Left colon (tissue), 2 donors: ENCODE data around the gene EMID1. TPM values are rescaled to one million over a fixed set of nuclear protein-coding genes. Genes with fewer than 3 reads are reported as not detected.

ENCODE experiments used
- ATAC-seq: fragments of 200-7000 bp; cut with Tn5 transposase; one replicate; pipeline ENCODE4 v1.9.1; 2020; ENCODE audit warnings: mild to moderate bottlenecking, moderate library complexity
- DNase-seq, 2 donors: peaks; one replicate each; pipeline ENCODE4 v3.0.0-alpha.2; 2020
- intact Hi-C, 2 donors: fragments of 100-400 bp; cut with DNase I in 1 of 2; cut with micrococcal nuclease in 1 of 2; formaldehyde crosslinking; loops; one replicate each; pipeline versions ENCODE4 v1.11.2 to v1.14.0; 2022; cut with DNase I, micrococcal nuclease
- total RNA-seq, 2 donors: library from RNA; stranded (reverse); fragmentation: NEBNext Ultra II Directional; extraction: Animal tissue kit (Norgen Biotek cat#: 25700); gene quantifications; one replicate each; pipeline ENCODE4 v1.2.1, GENCODE V29; 2021
- donor health status: DM: no; HTN: no; CAD: no.
- donor health status: DM: yes; HTN: yes; CAD: no.

EMID1 gene
- total RNA-seq, 2 donors from 2014 or later, result 1.2 to 4.9 TPM

DNA sequence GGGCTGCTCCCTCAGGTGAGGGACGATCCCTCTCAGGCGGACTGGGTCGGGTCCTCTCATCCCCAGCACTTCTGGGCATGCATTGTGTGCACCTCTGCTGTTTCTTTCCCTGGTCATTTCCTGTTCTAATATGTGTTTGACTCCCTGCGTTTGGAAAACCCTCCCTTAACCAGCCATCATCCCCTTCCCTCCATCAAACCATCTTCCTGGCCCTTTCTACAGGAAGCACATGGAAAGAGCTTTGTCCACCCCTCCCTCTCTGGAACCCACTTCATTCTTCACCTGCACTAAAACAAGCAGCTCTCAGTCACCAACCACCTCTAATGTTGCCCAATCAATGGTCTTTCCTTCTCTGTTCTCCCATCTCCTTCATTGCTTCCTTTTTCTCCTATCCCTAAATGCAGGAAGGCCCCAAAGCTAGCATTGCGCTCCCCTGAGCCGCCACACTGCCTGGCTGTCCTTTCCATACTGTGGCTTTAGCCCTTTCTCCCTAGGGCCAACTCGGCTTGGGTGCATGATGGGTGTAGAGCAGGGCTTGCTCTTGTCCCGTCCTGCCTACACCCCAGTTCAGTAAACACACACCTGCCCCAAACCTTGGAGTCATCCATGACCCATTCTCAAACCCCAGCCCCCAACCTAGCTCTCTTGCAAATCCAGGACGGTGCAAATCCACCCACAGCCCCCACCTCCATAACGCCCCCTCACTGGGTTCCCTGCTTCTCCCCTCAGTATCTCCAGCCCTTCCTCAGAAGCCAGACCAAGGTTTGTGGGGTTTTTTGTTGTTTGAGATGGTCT lies 95.3 kb downstream of the EMID1 start:
- ATAC-seq (no peak), DNase-seq (no peak)
- intact Hi-C loops, result no loop called here

DNA sequence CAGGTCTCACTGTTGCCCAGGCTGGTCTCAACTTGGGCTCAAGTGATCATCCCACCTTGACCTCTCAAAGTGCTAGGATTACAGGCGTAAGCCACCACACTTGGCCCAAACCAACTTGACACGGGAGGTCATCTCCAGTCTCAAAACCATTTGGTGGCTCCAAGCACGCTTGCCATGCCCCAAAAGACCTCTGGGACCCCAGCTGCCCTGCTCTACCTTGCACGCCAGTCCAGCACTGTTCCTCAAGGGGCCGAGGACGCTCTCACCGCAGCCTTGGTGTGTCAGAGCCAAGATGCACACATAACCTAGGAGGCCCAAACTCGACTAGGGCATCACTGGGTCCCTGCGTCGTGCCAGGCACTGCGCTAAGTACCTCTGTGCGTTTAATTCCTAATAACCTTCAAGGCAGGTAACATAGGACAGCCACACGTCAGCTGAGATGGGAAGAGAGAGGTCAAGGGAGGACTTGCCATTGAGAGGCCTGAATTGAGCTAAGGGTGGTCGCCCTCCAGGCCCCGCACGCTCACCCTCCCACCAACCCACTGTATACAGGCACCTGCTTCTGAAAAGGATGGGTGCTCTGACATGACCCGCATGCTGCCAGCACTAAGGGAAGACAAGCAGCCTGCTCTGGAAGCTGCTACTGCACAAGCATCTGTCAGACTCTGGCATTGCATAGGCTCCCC lies 96.2 kb downstream of the EMID1 start:
- ATAC-seq (no peak), DNase-seq (no peak)
- intact Hi-C loops, result no loop called here

DNA sequence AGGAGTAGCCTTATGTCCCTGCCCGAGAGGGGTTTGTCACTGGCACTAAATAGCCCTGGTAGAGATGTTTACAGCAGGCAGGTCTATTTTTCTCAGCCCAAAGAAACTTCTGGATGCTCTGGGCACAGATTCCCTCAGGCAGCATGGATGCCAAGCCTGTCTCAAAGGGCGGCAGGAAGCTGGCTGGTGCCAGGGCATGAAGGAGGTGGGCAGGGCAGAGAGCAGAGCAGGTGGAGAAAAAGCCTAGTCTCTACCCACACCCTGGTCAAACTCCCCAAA lies 96.6 kb downstream of the EMID1 start:
- intact Hi-C loops, result no loop called here
- ATAC-seq (peak; percentile 15), DNase-seq (no peak)

DNA sequence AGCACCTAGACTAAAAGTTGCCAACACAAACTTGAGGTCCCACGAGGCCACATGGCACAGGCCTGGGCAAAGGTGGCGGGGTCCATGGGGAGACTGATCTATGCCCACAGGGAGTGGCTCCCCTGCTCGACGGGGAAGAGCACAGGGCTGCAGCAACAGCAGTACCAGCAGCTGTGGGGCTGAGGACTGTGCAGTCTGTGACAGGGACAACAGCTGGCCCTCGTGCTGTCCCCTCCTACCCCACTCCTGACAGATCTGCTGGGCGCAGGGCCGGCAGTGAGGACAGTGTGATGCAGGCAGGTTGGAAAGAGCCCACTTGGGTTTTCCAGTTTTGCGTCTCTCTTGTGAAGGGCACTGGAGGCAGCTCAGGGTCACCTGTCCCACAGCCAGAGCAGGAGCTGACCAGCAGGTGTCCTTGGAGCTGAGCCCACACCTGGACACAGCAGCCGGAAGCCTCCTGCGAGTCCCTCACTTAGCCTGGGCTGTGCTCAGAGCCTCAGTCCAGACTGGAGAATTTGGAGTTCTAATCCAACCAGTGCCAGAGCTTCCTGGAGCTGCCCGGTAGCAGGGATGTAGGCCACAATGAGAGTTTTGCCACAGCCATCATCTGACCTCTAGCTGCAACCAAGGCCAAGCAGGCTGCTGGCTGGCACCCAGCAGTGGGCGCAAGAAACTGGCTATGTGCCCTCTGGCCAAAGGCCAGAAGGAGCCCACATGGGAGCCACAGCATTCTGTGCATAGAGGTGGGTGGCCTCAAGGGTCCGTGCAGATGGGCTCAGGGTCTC lies 97.2 kb downstream of the EMID1 start:
- DNase-seq (peak; percentile 24 to 29), ATAC-seq (peak; percentile 21)
- intact Hi-C loops, result no loop called here

DNA sequence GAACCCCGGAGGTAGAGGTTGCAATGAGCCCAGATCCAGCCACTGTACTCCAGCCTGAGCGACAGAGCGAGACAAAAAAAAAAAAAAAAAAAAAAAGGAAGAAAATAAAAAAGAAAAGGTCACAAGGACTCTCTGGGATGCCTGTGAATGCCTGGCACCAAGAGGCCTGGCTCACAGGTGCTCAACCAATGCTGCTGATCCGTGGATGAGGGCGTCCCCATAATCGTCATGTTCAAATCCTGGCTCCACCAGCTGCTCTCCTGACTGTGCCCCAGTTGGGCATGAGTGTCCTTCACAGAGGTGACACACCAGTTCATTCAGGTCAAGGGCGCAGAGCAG lies 100.1 kb downstream of the EMID1 start:
- intact Hi-C loops, result no loop called here
- DNase-seq (no peak), ATAC-seq (no peak)

DNA sequence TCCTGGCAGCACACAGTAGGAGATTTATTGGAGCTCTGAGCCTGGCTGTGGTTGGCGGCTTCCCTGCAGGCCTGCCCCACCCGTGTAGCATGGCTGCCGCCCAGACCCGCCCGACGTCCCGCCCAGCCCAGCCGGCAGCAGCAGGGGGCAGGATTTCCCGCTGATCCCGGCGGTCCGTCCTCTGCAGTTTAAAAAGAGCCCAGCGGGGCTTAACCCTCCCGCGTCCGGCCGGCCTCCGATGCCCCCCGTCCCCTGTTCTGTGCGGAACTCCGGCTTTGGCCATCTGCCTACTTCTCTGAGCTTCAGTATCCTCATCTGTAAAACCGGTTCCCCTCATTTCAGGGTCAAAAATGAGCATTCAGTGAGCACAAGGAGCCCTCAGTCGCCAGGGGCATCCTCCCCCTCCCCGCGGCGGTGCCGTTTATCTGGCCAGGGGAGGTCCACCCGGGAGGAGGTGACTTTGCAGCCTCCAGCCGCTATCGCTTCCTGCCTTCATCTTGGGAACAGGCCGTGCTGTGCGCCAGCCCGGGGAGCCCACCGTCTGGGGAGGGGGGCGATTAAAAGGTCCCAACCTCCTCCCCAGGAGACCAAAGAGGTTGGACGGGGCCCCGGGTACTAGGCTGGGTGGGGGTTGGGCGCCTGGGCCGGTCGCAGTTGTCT lies 100.6 kb downstream of the EMID1 start, which contains the start of gene GAS2L1:
TSS of gene GAS2L1 (plus strand) at position 476 of the 660 bp plus-strand sequence. CDS start 1,456 bp downstream, outside the sequence.
- DNase-seq (peak; percentile 86 to 87), ATAC-seq (peak; percentile 67)
- intact Hi-C loops, result no loop called here

DNA sequence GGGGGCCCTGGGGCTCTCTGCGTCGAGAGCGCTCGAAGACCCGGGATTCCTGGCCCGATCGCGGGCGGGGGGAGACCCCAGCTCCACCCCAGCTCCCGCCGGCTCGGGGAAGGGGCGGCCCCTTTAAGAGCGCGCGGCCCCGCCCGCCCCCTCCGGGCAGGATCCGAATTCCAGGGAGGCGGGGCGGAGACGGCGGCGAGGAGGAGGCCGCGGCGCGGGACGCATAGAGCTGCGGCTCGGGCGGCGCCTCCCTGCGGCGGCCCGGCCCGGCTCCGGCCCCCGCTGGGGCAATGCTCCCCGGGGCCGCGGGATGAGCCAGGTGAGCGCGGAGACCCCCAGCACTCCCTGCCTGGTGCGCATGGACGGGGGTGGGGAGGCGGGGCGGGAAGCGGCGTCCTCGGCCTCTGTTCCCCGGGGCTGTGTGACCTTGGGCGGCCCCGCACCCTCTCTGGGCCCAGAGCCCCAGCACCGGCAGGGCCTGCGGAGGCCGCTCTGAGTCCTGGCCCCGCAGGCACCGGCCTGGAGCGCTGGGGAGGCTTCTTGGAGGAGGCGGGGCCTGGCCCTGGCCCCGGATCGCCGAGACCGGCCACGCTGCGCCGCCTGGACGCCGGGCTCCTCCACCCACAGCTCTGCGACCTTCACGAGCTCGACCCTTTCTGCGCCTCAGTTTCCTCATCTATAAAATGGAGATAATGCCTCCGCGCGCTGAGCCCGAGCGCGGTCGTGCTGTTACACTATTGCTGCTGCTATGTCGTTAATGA lies 101.3 kb downstream of the EMID1 start:
- intact Hi-C loops, result no loop called here
- ATAC-seq (peak; percentile 69), DNase-seq (peak; percentile 79 to 90)

DNA sequence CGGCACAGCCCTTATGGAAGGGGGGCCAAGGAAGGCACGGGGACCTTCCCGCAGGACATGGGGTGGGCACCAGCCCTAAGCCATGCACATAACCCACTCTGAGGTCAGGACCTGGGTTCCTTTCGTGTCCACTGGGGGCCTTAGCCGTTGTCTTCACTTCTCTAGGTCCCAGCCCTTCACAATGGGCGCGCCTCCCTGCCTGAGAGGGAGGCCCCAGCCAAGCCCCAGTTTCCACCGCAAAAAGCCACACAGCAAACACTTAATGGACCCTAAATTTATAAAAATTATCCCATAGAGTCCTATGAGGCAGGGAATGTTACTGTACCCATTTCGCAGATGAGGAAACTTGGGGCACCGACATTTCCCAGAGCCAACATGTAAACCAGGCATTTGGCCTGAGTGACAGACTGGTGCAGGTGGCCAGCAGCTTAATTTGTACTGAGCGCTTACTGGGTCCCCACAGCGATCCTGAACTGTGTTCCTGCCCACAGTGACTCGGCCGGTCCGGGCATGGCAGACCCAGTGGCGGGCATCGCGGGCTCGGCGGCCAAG lies 102.0 kb downstream of the EMID1 start:
- ATAC-seq (no peak), DNase-seq (no peak)
- intact Hi-C loops, result no loop called here

DNA sequence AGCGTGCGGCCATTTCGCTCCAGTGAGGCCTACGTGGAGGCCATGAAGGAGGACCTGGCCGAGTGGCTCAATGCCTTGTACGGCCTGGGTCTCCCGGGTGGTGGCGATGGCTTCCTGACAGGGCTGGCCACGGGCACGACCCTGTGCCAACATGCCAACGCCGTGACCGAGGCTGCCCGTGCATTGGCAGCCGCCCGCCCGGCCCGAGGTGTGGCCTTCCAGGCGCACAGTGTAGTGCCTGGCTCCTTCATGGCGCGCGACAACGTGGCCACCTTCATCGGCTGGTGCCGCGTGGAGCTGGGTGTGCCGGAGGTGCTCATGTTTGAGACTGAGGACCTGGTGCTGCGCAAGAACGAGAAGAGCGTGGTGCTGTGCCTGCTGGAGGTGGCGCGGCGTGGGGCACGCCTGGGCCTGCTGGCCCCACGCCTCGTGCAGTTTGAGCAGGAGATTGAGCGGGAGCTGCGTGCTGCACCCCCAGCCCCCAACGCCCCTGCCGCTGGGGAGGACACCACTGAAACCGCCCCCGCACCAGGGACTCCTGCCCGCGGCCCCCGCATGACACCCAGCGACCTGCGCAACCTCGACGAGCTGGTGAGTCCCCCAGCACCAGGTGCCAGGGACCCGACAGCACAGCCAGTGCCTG lies 102.6 kb downstream of the EMID1 start:
- ATAC-seq, result no peak
- no peak for DNase-seq
- intact Hi-C loops, result no loop called here

DNA sequence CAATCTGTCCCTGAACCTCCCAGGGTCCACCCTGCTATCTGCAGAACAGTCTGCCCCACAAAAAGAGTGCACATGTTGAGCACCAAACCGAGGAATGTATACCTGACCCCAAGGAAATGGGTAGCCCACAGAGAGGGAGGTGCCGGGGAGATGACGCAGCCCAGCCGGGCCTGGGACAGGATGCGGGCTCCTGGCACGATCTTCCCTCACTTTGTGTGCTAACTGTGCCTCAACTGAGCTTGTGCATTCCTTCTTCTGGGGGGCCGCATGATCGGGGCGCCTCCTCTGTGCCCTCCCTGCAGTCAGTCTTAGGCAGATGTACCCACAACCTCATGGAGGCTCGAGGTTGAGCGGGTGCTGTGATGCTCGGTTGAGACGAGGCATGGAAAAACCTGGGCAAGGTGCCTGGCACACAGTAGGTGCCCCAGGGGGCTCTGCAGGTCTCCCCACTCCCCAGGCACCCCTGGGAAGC lies 103.1 kb downstream of the EMID1 start:
- intact Hi-C loops, result no loop called here
- ATAC-seq (no peak), DNase-seq (peak in 1 of 2 donors; percentile 26)

Other genes with a start within 250 kb of the EMID1 start
- not detected for gene C22orf31, start 144.1 kb upstream of the EMID1 start, total RNA-seq
- gene KREMEN1, start 132.9 kb upstream of the EMID1 start, total RNA-seq, result 10 to 100 TPM; 24.0 to 38.7 TPM
- 10 to 100 TPM; 13.4 to 19.7 TPM for gene RHBDD3, start 62.1 kb downstream of the EMID1 start, total RNA-seq
- gene EWSR1, start 62.4 kb downstream of the EMID1 start, total RNA-seq, result 100 to 1,000 TPM; 158 to 192 TPM
- 10 to 100 TPM; 19.7 to 32.3 TPM for gene GAS2L1, start 100.8 kb downstream of the EMID1 start, total RNA-seq
- 1 to 10 TPM; 1.1 to 1.7 TPM for gene RASL10A, start 109.8 kb downstream of the EMID1 start, total RNA-seq
- 100 to 1,000 TPM in 1 of 2 donors, 10 to 100 TPM in 1; 96.3 to 100 TPM for gene AP1B1, start 182.7 kb downstream of the EMID1 start, total RNA-seq
- gene RFPL1, start 232.7 kb downstream of the EMID1 start, total RNA-seq, result not detected